Measurements from ENCODE around the gene CACNG6. TPM values are rescaled to one million over a fixed set of nuclear protein-coding genes. Genes with fewer than 3 reads are reported as not detected.
A peak's percentile ranks its signal among the peaks of the same experiment; 100 is the strongest.
"Not testable (repeated sequence)": the region's sequence is repeated elsewhere in the genome, so short reads cannot be mapped to it uniquely, and the experiment has no call there.

The CACNG6 gene, protein sequence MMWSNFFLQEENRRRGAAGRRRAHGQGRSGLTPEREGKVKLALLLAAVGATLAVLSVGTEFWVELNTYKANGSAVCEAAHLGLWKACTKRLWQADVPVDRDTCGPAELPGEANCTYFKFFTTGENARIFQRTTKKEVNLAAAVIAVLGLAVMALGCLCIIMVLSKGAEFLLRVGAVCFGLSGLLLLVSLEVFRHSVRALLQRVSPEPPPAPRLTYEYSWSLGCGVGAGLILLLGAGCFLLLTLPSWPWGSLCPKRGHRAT
- total RNA-seq = 0.20 and 1.5 TPM in 2 replicates

DNA sequence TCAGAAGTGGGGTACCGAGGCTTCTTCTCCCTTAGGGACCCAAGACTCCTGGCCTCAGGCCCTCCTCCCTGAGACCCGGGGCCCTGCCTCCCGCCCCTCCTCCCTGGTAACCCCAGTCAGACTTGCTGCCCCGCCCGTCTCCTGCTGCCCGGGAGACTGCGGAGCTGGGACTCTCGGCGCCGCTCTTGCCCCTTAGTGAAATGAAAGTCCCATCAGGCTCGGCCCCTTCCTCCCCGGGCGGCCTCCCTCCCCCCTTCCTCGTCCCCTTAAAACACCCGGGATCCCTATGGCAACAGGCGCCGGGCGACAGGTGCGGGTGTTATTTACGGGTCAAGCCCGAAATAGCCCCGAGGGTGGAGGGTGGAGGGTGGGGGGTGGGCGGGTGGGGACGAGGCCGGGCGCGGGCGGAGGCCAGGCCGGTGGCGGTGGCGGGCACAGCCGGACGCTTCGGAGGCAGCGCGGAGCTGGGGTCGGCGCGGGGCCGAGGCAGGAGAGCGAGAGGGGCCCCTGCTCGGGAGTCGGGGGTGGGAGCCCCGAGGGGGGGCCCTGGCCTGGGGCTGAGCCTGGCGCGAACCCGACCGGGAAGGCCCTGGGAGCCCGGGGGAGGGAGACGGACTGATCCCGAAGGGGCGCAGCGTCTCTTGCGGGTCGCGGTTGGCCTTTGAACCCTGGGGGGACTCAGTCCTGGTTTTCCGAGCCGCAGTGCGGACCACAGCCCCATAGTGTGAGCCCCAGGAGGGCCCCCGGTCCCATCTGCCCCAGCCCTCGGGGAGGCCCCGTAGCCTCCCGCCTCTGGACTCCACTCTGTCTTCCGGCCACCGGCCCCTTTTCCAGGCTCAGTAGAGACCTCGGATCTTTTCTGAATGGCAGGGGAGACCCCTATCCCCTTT, at the start of gene CACNG6:
Gene CACNG6, plus strand, starts transcription at position 414 of the 890 bp plus-strand sequence. CDS start 1,241 bp downstream, outside the sequence.
- peak; percentile 37 to 57 for DNase-seq (ENCODE audit: low read depth in 2 of 2)

DNA sequence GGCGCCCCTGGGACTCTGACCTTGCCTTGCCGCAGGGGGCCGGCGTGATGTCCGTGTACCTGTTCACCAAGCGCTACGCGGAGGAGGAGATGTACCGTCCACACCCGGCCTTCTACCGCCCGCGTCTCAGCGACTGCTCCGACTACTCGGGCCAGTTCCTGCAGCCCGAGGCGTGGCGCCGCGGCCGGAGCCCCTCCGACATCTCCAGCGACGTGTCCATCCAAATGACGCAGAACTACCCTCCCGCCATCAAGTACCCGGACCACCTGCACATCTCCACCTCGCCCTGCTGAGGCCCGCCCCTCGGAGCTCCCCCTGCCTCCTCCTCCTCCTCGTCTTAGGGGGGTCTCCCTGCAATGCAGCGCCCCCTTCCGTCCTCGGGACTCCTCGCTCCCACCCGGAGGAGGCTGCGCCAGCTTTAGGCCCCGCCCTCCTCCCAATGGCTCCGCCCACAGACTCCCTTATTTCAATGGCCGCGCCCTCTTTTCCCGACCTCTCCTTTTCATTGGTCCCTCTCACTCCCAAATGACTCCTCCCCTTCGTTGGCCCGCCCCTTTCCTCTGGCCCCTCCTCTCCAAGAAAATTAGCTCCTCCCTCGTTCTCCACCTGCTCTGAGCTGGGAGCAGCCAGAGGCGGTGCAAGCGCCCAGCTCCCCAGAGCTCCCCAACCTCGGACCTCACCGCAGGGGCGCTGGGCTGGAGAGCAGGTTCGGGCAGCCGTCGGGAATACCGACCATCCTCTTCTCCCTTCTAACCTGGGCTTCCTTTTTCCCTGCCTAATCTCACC, 49.2 kb upstream of the CACNG6 start:
- DNase-seq (ENCODE audit: low read depth in 2 of 2) = peak in 1 of 2 donors; percentile 17

DNA sequence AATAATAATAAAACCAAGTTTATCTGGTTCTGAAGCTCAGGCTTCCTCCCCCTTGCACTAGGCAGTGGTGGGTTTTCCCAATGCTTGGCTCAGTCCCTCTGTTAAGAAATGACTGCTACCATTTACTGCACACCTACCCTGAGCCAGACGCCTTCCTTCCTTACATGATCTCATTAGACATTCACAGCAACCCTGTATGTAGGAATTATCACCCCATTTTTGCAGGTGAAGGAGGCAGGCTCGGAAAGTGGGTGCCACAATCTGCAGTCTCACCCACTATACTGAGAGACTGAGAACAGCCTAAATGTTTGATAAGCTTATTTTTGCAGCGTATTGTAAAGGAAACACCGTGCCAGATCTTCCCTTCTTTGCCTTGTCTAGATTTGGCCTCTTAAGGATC, 47.0 kb upstream of the CACNG6 start:
- no peak for DNase-seq (ENCODE audit: low read depth in 2 of 2)

DNA sequence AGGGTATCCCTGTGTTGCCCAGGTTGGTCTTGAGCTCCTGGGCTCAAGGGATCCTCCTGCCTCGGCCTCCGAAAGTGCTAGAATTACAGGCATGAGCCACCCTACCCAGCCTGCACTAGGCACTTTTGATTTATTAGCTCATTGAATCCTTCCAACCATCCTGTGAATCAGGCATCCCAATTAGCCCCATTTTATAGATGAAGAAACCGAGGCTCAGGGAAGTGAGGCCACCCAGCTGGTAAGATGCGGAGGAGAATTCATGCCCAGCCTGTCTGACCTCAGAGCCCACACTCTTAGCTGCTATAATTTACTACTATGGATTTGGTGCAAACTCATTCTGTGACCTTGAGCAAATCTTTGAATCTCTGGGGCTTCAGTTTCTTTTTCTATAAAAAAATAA, 46.5 kb upstream of the CACNG6 start:
- no peak for DNase-seq (ENCODE audit: low read depth in 2 of 2)

DNA sequence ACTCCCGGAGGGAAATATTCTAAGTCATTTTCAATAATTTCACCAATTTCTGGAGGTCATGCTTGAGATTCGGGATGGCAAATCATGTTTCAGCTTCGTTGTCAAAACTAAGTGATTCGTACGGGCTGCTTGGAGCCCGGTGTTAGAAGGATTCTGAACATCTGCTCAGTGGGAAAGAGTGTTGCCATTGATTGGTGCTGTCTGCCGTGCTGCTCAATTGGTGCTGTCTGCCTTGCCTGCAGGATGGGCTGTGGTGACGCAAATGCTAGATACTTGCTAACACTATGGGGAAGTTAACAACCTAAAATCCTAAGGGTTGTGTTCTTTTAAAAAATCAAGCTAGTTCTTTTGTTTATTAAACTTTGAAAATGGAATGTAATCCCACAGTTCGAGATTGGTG, 46.0 kb upstream of the CACNG6 start:
- peak in 1 of 2 donors; percentile 19 for DNase-seq (ENCODE audit: low read depth in 2 of 2)

DNA sequence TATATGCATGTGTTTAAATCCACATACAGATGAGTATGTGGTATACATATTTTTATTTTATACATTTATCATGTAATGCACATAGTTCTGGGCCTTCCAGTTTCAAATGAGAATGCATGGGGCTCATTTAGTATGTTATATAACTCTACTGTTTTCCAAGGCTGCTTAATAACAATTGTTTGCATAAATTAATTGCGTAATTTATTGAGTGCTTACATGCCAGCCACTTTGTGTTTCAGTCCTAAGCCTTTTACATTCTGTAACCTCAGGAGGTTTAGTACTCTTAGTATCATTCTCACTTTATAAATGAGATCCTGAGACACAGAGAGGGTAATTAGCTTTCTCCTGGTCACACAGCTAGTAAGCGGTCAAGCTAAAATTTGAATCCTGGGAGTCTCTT, 45.4 kb upstream of the CACNG6 start:
- no peak for DNase-seq (ENCODE audit: low read depth in 2 of 2)

DNA sequence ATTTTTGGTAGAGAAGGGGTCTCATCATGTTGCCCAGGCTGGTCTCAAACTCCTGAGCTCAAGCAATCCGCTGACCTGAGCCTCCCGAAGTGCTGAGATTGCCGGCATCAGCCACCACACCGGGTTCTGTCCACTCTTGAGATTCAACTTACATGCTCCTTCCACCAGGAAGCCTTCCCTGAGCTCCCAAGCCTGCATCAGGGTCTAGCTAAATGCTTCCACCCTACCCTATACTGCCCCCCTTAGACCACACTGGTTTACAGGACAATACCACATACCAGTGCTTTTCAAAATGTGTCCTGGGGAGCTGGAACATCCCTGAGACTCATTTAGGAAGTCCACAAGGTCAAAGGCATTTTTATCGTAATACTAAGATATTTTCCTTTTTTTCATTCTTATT, 43.8 kb upstream of the CACNG6 start:
- no peak for DNase-seq (ENCODE audit: low read depth in 2 of 2)

DNA sequence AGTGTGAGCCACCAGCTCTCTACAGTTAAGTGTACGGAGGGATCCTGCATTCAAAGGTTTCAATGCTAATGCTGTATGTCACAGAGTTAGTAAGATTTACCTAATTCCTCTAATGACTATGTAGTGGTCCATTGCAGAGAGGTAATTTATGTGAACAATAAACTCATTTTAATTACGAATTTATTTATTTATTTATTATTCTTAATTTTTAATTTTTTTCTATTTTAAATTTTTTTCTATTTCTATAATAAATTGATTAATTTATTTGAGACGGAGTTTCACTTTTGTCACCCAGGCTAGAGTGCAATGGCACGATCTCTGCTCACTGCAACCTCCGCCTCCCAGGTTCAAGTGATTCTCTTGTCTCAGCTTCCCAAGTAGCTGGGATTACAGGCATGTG, 42.8 kb upstream of the CACNG6 start:
- DNase-seq (ENCODE audit: low read depth in 2 of 2) = not testable (repeated sequence)

DNA sequence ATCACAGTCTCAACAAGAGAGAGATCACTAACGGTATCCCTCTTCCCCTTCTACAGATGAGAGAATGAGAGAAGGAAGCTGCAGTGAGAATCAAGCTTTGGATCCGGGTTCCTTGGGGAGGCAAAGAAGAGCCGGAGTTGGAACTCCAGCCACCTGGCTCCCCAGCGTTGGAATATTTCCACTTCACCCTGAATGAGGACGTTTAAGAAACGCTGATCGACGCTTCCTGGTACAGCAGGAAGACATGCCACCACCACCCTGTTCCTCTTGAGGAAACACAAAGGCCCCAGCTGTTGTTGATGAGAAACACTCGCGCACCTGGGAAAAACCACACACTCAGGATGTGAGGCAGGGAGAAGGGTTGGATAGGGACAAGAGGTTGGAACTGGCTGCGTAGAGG, 40.0 kb upstream of the CACNG6 start:
- DNase-seq (ENCODE audit: low read depth in 2 of 2) = peak in 1 of 2 donors; percentile 12

DNA sequence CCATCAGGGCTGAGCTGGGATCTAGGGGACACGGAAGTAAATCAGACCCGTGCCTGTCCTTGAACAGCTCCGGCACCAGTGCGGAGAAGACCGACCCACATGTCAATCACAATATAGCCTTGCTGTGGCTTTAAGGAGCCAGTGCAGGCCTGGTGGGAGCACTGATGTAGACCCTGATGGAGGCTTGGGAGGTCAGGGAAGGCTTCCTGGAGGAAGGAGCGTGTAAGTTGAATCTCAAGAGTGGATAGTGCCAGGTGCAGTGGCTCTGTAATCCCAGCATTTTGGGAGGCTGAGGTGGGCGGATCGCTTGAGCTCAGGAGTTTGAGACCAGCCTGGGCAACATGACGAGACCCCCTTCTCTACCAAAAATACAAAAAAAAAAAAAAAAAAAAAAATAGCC, 39.5 kb upstream of the CACNG6 start:
- DNase-seq (ENCODE audit: low read depth in 2 of 2) = no peak

DNA sequence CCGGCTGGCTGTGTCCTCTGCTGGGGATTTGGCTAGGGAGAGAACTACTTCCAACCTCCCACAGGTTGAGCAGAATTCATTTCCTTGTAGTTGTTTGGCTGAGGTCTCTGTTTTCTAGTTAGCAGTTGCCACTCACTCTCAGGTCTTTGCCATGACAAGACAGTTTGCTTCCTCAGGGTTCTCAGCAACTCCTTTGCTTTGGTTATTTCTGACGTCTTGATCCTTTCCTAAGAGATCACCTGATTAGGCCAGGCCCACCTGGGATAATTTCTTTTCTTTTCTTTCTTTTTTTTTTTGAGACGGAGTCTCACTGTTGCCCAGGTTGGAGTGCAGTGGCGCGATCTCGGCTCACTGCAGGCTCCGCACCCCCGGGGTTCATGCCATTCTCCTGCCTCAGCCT, 38.1 kb upstream of the CACNG6 start:
- DNase-seq (ENCODE audit: low read depth in 2 of 2) = no peak

DNA sequence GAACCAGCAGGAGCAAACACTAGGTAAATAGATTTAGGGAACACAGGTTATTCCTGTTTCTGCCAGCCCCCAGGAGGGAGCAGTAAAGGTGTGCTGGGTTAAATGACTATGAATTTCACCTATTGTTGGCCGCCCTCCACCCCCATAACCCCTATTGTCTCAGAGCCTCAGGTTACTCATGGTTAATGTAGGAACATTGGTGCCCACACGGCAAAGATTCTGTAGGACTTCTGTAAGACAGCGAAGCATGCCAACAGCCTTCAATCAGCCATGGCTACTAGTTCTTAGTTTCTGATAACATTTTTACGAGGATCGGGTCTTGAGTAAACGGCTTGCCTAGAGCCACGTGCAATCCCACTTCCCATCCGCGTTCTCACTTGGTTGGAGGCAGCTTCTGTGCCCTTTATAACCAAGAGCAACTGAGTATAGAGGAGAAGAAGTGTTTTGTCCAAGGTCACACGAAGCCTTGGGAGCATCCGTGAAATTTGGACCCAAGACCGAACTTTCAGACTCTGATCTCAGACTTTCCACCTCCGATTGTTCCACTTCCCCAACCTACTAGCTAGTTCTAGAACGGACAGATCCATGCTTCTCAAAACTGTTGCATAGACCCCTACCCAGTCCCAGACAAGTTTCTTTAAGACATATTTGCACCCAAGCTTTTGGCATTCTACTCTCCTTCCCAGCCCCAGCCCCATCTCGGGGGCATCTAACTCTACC, 33.8 kb upstream of the CACNG6 start:
- no peak for DNase-seq (ENCODE audit: low read depth in 2 of 2)

DNA sequence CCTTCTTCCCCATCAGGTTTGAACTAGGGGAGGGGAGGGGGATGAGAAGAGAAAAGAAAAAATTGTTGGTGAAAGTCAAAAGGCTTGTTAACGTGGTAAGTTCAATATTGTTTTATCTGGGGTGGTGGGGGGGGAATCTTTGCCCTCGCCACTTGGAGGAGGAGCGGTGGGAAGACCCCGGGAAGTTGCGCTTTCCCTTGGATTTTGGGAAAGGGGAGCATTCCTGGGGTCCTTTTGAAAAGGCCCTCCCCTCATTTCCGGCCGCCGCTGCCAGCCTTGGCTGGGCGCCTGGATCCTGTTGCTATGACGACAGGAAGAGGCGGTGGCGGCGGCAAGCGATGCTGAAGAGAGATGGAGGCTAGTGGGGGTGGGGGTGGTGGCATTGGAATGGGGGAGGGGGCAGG, 33.3 kb upstream of the CACNG6 start:
- peak in 1 of 2 donors; percentile 42 for DNase-seq (ENCODE audit: low read depth in 2 of 2)

DNA sequence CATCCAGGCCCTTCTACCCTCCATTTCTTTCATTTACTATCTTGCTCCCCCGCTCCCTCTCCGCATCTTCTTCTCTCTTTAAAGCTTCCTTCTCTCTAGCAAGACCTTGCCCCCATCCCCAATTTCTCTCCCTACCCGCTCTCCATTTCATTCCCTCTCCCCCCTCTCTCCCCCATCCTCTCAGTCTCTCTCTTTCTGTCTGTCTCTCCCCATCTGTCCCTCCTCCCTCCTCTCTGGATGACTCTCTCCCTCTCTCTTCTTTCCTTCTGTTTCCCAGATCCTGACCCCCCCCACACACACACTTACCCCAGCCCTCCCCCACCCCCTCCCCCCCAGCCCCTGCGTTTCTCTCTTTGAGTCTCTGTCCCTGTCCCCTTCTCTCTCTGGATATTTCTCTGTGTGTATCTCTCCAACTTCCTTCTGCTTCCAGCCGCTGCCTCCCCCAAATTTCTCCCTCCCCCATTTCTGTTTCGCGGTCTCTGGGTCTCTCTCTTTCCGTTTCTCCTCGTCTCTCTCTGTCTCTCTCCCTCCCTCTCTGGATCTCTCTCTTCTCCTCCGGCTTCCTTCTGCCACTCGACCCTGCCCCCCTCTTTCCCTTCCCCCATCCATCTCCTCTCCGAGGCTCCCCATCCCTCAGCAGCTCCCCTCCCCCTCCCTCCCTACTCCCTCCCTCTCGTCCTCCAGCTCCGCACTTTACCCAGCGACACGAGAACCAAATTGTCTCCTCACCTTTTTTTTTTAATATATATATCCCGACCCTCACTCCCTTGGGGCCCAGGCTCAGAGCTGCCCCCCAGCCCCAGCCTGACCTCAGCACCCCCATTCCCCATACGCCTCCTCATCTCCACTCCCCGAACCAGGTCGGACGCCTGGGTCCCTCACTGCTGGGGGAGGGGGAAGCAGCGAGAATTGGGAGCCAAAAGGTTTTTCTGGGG, 32.3 kb upstream of the CACNG6 start:
- DNase-seq (ENCODE audit: low read depth in 2 of 2) = no peak

DNA sequence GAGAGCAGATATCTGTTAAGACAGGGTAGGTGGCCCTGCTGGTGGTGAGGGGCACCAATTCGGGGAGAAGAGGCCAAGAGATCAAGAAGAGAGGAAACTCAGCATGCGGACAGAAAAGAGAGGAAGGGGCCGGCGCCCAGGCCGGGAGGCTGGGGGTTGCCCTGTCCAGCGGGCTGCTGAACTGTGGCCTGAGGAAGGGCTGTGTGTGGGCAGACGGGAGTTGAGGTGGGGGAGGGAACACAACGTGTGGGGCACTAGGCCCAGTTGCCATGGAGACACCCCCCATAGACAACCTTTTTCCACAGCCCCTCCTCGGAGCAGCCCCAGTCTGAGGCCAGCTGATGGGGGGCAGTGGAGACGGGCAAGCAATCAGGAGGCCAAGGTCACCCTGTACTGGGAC, 31.2 kb upstream of the CACNG6 start:
- DNase-seq (ENCODE audit: low read depth in 2 of 2) = no peak

DNA sequence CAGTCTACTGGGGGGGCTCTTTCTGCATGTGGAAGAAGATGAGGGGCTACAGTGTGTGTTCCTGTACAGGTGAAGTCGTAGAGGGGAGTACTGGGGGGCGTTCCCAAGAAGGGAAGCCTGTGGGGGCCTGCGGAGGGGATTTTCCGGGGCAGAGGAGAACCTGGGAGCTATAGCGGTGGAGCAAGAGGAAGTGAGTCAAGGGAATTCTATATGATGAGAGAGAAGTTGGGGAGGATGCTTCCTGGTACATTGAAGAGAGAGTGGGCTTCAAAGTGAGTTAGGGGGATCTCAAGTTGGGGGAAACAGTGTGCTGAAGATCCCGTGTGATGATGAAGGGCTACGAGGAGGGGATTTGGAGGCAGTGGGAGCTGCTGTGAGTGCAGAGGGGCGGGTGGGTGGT, 30.6 kb upstream of the CACNG6 start:
- DNase-seq (ENCODE audit: low read depth in 2 of 2) = no peak

DNA sequence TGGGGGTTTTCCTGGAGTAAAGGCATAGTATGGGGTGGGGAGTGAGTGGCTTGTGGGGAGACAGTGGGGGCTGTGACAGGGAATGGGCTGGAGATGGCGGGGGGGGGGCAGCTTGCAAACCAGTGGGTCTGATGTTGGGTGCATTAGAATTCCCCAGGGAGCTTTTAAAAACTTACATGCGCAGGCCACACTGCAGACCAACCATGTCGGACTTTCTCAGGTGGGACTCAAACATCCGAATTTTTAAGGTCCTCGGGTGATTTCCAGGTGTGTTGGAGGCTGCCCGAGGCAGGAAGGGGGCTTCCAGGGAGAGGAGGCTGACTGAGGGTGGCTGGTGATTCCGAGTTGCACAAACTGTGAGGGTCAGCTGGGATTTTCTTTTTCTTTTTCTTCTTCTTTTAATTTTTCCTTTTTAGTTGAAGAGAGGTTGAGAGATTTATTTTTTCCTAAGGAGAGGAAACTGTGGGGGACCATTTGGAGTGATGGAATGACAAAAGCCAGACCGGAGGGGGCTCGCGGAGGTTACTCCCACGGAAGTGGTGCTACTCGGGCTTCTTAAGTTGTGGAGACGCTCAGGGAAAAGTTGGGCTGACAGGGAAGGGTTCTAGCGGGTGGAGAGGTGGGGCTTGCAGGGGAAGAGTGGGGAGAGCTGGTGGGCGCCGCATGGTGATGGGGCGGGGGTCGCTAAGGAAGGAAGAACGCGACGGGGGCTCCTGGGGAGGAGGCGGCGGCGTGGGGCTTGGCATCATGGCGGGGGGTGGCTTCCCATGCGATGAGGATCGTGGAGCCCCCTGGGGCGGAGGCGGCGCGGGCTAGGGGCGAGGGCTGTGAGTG, 29.7 kb upstream of the CACNG6 start:
- DNase-seq (ENCODE audit: low read depth in 2 of 2) = peak in 1 of 2 donors; percentile 37

DNA sequence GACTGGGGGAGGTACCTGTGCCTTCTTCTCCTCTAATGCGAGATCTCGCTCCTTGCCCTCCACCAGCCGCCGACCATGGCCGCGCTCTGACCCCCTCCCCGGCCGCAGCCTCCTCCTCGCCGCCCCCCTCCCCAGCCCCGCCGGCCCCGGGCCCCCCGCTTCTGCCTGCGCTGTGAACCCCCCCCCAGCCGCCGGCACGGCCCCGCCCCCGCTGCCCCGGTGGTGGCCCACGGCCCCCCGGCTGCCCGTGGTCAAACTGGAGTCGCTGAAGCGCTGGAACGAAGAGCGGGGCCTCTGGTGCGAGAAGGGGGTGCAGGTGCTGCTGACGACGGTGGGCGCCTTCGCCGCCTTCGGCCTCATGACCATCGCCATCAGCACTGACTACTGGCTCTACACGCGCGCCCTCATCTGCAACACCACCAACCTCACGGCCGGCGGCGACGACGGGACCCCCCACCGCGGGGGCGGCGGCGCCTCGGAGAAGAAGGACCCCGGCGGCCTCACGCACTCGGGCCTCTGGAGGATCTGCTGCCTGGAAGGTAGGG, 28.5 kb upstream of the CACNG6 start, which contains the start of gene CACNG8:
Gene CACNG8, plus strand, starts transcription at position 51 of the 545 bp plus-strand sequence.
- DNase-seq (ENCODE audit: low read depth in 2 of 2) = no peak

DNA sequence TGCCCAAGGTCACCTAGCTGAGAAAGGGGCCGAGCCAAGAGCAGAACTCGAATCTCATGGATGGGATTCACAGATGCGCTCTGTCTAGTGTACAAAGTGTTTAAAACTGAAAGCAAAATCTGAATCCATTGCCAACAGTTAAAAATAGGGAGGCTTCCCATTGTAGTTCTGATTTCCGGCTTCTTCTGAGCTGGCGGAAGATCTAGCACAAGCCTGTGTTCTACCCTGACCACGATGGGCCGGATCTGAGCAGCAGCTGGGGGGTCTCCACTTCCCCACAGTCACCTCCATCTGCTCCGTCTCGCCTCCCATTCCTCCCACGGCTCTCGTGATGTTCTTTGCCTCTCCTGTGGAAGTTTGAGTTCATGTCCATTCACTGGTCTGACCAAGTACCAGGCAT, 26.3 kb upstream of the CACNG6 start:
- DNase-seq (ENCODE audit: low read depth in 2 of 2) = peak; percentile 41
